B cell (primary cell): ENCODE data around the gene CCND3. TPM values are rescaled to one million over a fixed set of nuclear protein-coding genes. Genes with fewer than 3 reads are reported as not detected.

Experiments
- ATAC-seq: fragments of 200-7000 bp; cut with Tn5 transposase; one replicate; pipeline ENCODE4 v1.10.0; 2021; ENCODE audit warnings: low read depth, mild to moderate bottlenecking, moderate number of reproducible peaks, moderate library complexity
- CTCF ChIA-PET: fragments of 350-600 bp; sonication (Branson Sonifier 250); formaldehyde crosslinking; loops from one replicate; lab custom pipeline; 2021; ENCODE audit warnings: antibody characterized with exemption, inconsistent platforms; lab: Charles Lee
- POLR2A ChIA-PET: fragments of 350-600 bp; sonication (Branson Sonifier 250); formaldehyde crosslinking; loops from one replicate; lab custom pipeline; 2021; ENCODE audit warnings: antibody characterized with exemption; lab: Charles Lee
- DNase-seq: peaks from one replicate; pipeline ENCODE4 v3.0.0; 2013
- H2AFZ ChIP-seq: 2 replicates; pipeline ENCODE4 v1.6.1; 2012; ENCODE audit warnings: mild to moderate bottlenecking, low read depth, low read length; ENCODE audit not compliant: insufficient read depth, poor library complexity, severe bottlenecking
- H3K27ac ChIP-seq, 2 donors: 1 replicate in 1 of 2; 2 replicates in 1 of 2; pipeline ENCODE4 v1.5.1; 2012 to 2013; ENCODE audit warnings: low read length in 2 of 2, mild to moderate bottlenecking in 2 of 2, moderate library complexity in 1 of 2
- H3K27me3 ChIP-seq, 4 experiments: fragments of 200-600 bp in 1 of 4; sonication (generic) in 1 of 4; replicated peaks in 1 of 4; 1 replicate in 2 of 4; 2 replicates in 2 of 4; pipeline versions ENCODE4 v1.6.1 to v1.7.0; 2013 to 2016; ENCODE audit warnings: low read length in 3 of 4, mild to moderate bottlenecking in 2 of 4, mixed read lengths in 1 of 4, moderate library complexity in 1 of 4; ENCODE audit not compliant: insufficient read depth in 4 of 4, control insufficient read depth in 3 of 4; ENCODE audit errors: control extremely low read depth in 1 of 4
- H3K36me3 ChIP-seq, 2 experiments: replicated peaks in 1 of 2; 1 replicate in 1 of 2; 2 replicates in 1 of 2; pipeline versions ENCODE4 v1.6.1 to v1.7.1; 2013; ENCODE audit warnings: low read length in 1 of 2; ENCODE audit not compliant: insufficient read depth in 2 of 2, control insufficient read depth in 1 of 2; ENCODE audit errors: control extremely low read depth in 1 of 2, extremely low read depth in 1 of 2
- H3K4me1 ChIP-seq, 2 donors: fragments of 200-600 bp in 1 of 2; sonication (generic) in 1 of 2; 1 replicate in 1 of 2; 2 replicates in 1 of 2; pipeline versions ENCODE4 v1.5.1 to v1.6.1; 2013 to 2017; ENCODE audit warnings: low read length in 2 of 2; ENCODE audit not compliant: control insufficient read depth in 2 of 2, insufficient read depth in 2 of 2
- H3K4me2 ChIP-seq: replicated peaks from 2 replicates; pipeline ENCODE3; 2012; ENCODE audit warnings: mild to moderate bottlenecking, low read depth, low read length; ENCODE audit not compliant: poor library complexity, severe bottlenecking
- H3K4me3 ChIP-seq, 5 experiments: fragments of 200-600 bp in 1 of 5; sonication (generic) in 1 of 5; 1 replicate in 3 of 5; 2 replicates in 2 of 5; pipeline versions ENCODE4 v1.5.1 to v1.7.0; 2011 to 2016; ENCODE audit warnings: low read length in 4 of 5, mild to moderate bottlenecking in 4 of 5, low read depth in 2 of 5, control low read depth in 1 of 5, moderate library complexity in 1 of 5; ENCODE audit not compliant: insufficient read depth in 1 of 5; ENCODE audit errors: control extremely low read depth in 1 of 5, extremely low read depth in 1 of 5
- H3K79me2 ChIP-seq: fragments of 200-600 bp; sonication (generic); one replicate; pipeline ENCODE4 v1.6.0; 2016; ENCODE audit warnings: low read length; ENCODE audit not compliant: control insufficient read depth, insufficient read depth
- H3K9ac ChIP-seq: fragments of 200-600 bp; sonication (generic); 2 replicates; pipeline ENCODE4 v1.6.1; 2017; ENCODE audit warnings: mild to moderate bottlenecking, low read length, moderate library complexity
- H3K9me3 ChIP-seq, 3 donors: one replicate each; pipeline versions ENCODE4 v1.6.1 to v1.7.1; 2013; ENCODE audit warnings: low read length in 2 of 3; ENCODE audit not compliant: control insufficient read depth in 2 of 3, insufficient read depth in 1 of 3; ENCODE audit errors: control extremely low read depth in 1 of 3
- H4K20me1 ChIP-seq: 2 replicates; pipeline ENCODE4 v1.6.0; 2012; ENCODE audit warnings: mild to moderate bottlenecking, low read length; ENCODE audit not compliant: insufficient read depth, control insufficient read depth, poor library complexity, severe bottlenecking
- H3K27ac Mint-ChIP-seq: one replicate; pipeline ENCODE4 v1.8.0; 2021; ENCODE audit warnings: mixed read lengths
- H3K27me3 Mint-ChIP-seq: one replicate; pipeline ENCODE4 v1.8.0; 2021; ENCODE audit warnings: mixed read lengths
- H3K4me1 Mint-ChIP-seq: one replicate; pipeline ENCODE4 v1.8.0; 2021; ENCODE audit warnings: mixed read lengths
- H3K4me3 Mint-ChIP-seq: one replicate; pipeline ENCODE4 v1.8.0; 2021; ENCODE audit warnings: mixed read lengths
- H3K9me3 Mint-ChIP-seq: one replicate; pipeline ENCODE4 v1.8.0; 2022; ENCODE audit warnings: mixed read lengths; ENCODE audit not compliant: insufficient read depth
- CTCF ChIP-seq: fragments of 200-600 bp; IDR thresholded peaks from one replicate; pipeline ENCODE4 v1.8.0; 2022; ENCODE audit warnings: antibody characterized with exemption, mild to moderate bottlenecking
- EZH2 ChIP-seq: IDR thresholded peaks from 2 replicates; pipeline ENCODE4 v1.6.1; 2012; ENCODE audit warnings: borderline replicate concordance, low read depth, mild to moderate bottlenecking, moderate library complexity, low read length; ENCODE audit not compliant: insufficient read depth, poor library complexity, severe bottlenecking
- WGBS: methylation state at CpG from one replicate; pipeline ENCODE4 v1.1.5; 2013; ENCODE audit warnings: missing lambda C conversion rate; ENCODE audit not compliant: insufficient coverage; 5-methylcytosine and 5-hydroxymethylcytosine counted together
- intact Hi-C: fragments of 100-400 bp; cut with micrococcal nuclease; formaldehyde crosslinking; loops from one replicate; pipeline ENCODE4 v1.10.0; 2022
- polyA plus RNA-seq: library from polyadenylated mRNA; depleted of rRNA; stranded (reverse); fragments of >200 nt; gene quantifications from 2 replicates; pipeline ENCODE4 v1.2.3, GENCODE V29; 2012
- total RNA-seq, 2 donors: library from RNA; stranded (reverse); fragments of 120-200 nt in 1 of 2; gene quantifications; 1 replicate in 1 of 2; 2 replicates in 1 of 2; pipeline versions ENCODE4 v1.2.3 to v1.2.4, GENCODE V29; 2013 to 2022

The CCND3 gene
- total and polyA plus RNA-seq, 2 donors (not counting 1 experiment from before 2014, with no cell fraction given): 136 to 298 TPM

GRCh38 chr6:41970436-41970846 lies 28.8 kb upstream of the CCND3 start:
- H3K27ac ChIP-seq: no peak overlapping the region
- H3K36me3 ChIP-seq: peaks cover 0 to 20% of the 10 kb centered on the region in 2 experiments
- H3K4me2 ChIP-seq: no peak overlapping the region
- no peaks in the 10 kb centered on the region for H3K9me3 ChIP-seq
- peak overlapping the region; percentile 75 for H3K27ac Mint-ChIP-seq
- DNase-seq (no peak), ATAC-seq (no peak)
- TF ChIP-seq CTCF (no peak), EZH2 (no peak)
- WGBS: no CpG with 5 or more reads among the region's 4 CpGs
- H2AFZ ChIP-seq: no peak overlapping the region
- no peak overlapping the region for H3K4me3 ChIP-seq
- H3K9ac ChIP-seq: no peak overlapping the region
- intact Hi-C loops: no loop called here
- ChIA-PET POLR2A (no interaction called here), CTCF (no interaction called here)
- no peak overlapping the region for H3K4me3 Mint-ChIP-seq
- H3K27me3 ChIP-seq: no peaks in the 10 kb centered on the region
- no peaks in the 10 kb centered on the region for H3K9me3 Mint-ChIP-seq
- H3K79me2 ChIP-seq: peaks cover 95% of the 10 kb centered on the region
- H3K4me1 Mint-ChIP-seq: peaks cover 41% of the 10 kb centered on the region
- no peaks in the 10 kb centered on the region for H3K27me3 Mint-ChIP-seq
- peaks cover 21 to 30% of the 10 kb centered on the region in 2 donors for H3K4me1 ChIP-seq
- H4K20me1 ChIP-seq: peaks cover 95% of the 10 kb centered on the region

GRCh38 chr6:41967312-41968287 lies 26.0 kb upstream of the CCND3 start:
- Mint-ChIP-seq H3K27me3 (no peaks in the 10 kb centered on the region), H3K27ac (peak overlapping the region; percentile 34), H3K4me1 (peaks cover 35% of the 10 kb centered on the region), H3K4me3 (no peak overlapping the region), H3K9me3 (no peaks in the 10 kb centered on the region)
- ChIA-PET POLR2A (no interaction called here), CTCF (interaction anchor here (0.6 to 1.0 kb wide), 3 partner anchors 30 to 451 kb away, joined by 3 read pairs; no protein-coding TSS in a partner anchor)
- Histone ChIP-seq H3K27me3 (no peaks in the 10 kb centered on the region), H3K4me2 (no peak overlapping the region), H3K36me3 (peaks cover 0 to 27% of the 10 kb centered on the region in 2 experiments), H2AFZ (no peak overlapping the region), H3K79me2 (peaks cover 97% of the 10 kb centered on the region), H3K9ac (no peak overlapping the region), H4K20me1 (peaks cover 96% of the 10 kb centered on the region), H3K4me3 (no peak overlapping the region), H3K9me3 (no peaks in the 10 kb centered on the region), H3K27ac (no peak overlapping the region), H3K4me1 (peaks cover 5 to 6% of the 10 kb centered on the region in 2 donors)
- intact Hi-C loops: no loop called here
- no peak for ATAC-seq
- WGBS: 92% methylated on average over 7 of the region's 7 CpGs
- TF ChIP-seq CTCF: no peak
- no peak for TF ChIP-seq EZH2
- no peak for DNase-seq
